Thyroid gland (tissue), 4 donors: Measurements from ENCODE around the gene DCST1.

Experiments
- POLR2A ChIP-seq, 2 donors: fragments of 450-650 bp; IDR thresholded peaks; one replicate each; pipeline ENCODE4 v1.6.1; 2017; ENCODE audit warnings: antibody characterized with exemption in 2 of 2, mild to moderate bottlenecking in 2 of 2, moderate library complexity in 1 of 2
- TF ChIP-seq, protein P1 (sequence below), 6 experiments: fragments of 200-600 bp in 3 of 6; fragments of 450-650 bp in 3 of 6; sonication (generic) in 3 of 6; IDR thresholded peaks; one replicate each; pipeline ENCODE4 v1.5.1; 2016 to 2019; ENCODE audit warnings: antibody characterized with exemption in 6 of 6, mild to moderate bottlenecking in 2 of 6, inconsistent platforms in 1 of 6, moderate library complexity in 1 of 6

DNA sequence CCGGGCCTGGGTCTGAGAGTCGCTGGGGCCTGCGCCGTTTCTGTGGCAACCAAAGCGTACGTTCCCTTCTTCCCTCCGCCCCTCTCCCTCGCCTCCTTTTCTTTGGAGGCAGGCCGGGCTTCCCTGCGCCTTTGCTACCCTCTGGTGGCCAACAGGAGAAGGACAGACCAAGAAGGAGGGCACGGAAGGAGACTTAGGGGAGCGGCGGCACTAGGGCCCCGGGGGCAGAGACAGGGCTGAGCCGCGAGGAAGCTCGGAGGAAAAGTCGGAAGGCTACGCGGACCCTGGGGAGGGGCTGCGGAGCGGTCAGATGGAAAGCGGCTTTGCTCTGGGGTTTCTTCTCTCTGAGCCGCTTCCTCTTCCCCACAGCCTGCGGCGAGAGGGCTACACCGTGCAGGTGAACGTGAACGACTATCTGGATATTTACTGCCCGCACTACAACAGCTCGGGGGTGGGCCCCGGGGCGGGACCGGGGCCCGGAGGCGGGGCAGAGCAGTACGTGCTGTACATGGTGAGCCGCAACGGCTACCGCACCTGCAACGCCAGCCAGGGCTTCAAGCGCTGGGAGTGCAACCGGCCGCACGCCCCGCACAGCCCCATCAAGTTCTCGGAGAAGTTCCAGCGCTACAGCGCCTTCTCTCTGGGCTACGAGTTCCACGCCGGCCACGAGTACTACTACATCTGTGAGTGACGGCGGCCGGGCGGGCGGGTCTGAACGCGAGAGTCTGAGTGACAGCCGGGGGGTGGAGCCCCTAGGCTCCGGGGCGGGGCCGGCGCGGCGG is 51.3 kb downstream of the DCST1 start:
- peak in 1 of 2 donors; percentile 58 for TF ChIP-seq POLR2A (IDR thresholded peaks at IDR 0.05)
- TF ChIP-seq, protein P1, sequence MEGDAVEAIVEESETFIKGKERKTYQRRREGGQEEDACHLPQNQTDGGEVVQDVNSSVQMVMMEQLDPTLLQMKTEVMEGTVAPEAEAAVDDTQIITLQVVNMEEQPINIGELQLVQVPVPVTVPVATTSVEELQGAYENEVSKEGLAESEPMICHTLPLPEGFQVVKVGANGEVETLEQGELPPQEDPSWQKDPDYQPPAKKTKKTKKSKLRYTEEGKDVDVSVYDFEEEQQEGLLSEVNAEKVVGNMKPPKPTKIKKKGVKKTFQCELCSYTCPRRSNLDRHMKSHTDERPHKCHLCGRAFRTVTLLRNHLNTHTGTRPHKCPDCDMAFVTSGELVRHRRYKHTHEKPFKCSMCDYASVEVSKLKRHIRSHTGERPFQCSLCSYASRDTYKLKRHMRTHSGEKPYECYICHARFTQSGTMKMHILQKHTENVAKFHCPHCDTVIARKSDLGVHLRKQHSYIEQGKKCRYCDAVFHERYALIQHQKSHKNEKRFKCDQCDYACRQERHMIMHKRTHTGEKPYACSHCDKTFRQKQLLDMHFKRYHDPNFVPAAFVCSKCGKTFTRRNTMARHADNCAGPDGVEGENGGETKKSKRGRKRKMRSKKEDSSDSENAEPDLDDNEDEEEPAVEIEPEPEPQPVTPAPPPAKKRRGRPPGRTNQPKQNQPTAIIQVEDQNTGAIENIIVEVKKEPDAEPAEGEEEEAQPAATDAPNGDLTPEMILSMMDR (IDR thresholded peaks at IDR 0.05) = peak; percentile 90 to 98 (median 96)
